Cardiac muscle cell (in vitro differentiated cells and primary cell): ENCODE measurements around the gene PTCSC3. TPM values are rescaled to one million over a fixed set of nuclear protein-coding genes. Genes with fewer than 3 reads are reported as not detected.

ENCODE experiments used
- DNase-seq, 2 donors: peaks; one replicate each; pipeline versions ENCODE4 v3.0.0 to v3.0.0-alpha.2; 2010 to 2017; ENCODE audit warnings: low read depth in 1 of 2, low spot score in 1 of 2
- H3K27ac ChIP-seq: fragments of 200-600 bp; sonication (generic); 2 replicates; pipeline ENCODE4 v1.5.1; 2016
- H3K27me3 ChIP-seq: fragments of 200-600 bp; sonication (generic); 2 replicates; pipeline ENCODE4 v1.6.0; 2016; ENCODE audit warnings: control low read depth
- H3K36me3 ChIP-seq: fragments of 200-600 bp; sonication (generic); 2 replicates; pipeline ENCODE4 v1.5.1; 2016; ENCODE audit warnings: control low read depth
- H3K4me1 ChIP-seq: fragments of 200-600 bp; sonication (generic); 2 replicates; pipeline ENCODE4 v1.8.1; 2017; ENCODE audit warnings: low read depth, mild to moderate bottlenecking, mixed run types
- H3K4me3 ChIP-seq: fragments of 200-600 bp; sonication (generic); 2 replicates; pipeline ENCODE4 v1.5.1; 2016; ENCODE audit warnings: mild to moderate bottlenecking
- H3K9me3 ChIP-seq: fragments of 200-600 bp; sonication (generic); 2 replicates; pipeline ENCODE4 v1.5.1; 2017; ENCODE audit warnings: low read depth, mild to moderate bottlenecking, control low read depth
- CTCF ChIP-seq: IDR thresholded peaks from 2 replicates; pipeline ENCODE4 v1.5.1; 2012; ENCODE audit warnings: low read depth, mild to moderate bottlenecking, low read length
- polyA plus RNA-seq: library from polyadenylated mRNA; unstranded; fragments of >200 nt; fragmentation: Nextera tagmentation; extraction: Ambion mirVana; gene quantifications from 2 replicates; pipeline ENCODE4 v1.2.1, GENCODE V29; 2016
- total RNA-seq: library from RNA; depleted of rRNA; stranded (reverse); fragments of >200 nt; gene quantifications from 2 replicates; pipeline ENCODE4 v1.2.3, GENCODE V29; 2016

PTCSC3 gene
- total and polyA plus RNA-seq, 2 experiments from 2014 or later: not detected

- no peak overlapping the region for H3K27ac ChIP-seq
- H3K4me3 ChIP-seq: no peak overlapping the region
- H3K27me3 ChIP-seq: peaks cover 30% of the 10 kb centered on the region
- H3K4me1 ChIP-seq: no peaks in the 10 kb centered on the region
- no peaks in the 10 kb centered on the region for H3K36me3 ChIP-seq
- no peak for DNase-seq
- H3K9me3 ChIP-seq: no peaks in the 10 kb centered on the region
- no peak for TF ChIP-seq CTCF
Measured at GRCh38 chr14:36214476-36215216, 38.1 kb upstream of the PTCSC3 start.

- DNase-seq: no peak
- Histone ChIP-seq H3K9me3 (no peaks in the 10 kb centered on the region), H3K4me3 (no peak overlapping the region), H3K4me1 (no peaks in the 10 kb centered on the region), H3K36me3 (no peaks in the 10 kb centered on the region), H3K27me3 (peaks cover 30% of the 10 kb centered on the region), H3K27ac (no peak overlapping the region)
- TF ChIP-seq CTCF: no peak
Measured at GRCh38 chr14:36212987-36213386, 36.5 kb upstream of the PTCSC3 start.

GRCh38 chr14:36212577-36212976 is 36.1 kb upstream of the PTCSC3 start:
- no peak for DNase-seq
- no peaks in the 10 kb centered on the region for H3K36me3 ChIP-seq
- H3K4me3 ChIP-seq: no peak overlapping the region
- peaks cover 27% of the 10 kb centered on the region for H3K27me3 ChIP-seq
- H3K9me3 ChIP-seq: no peaks in the 10 kb centered on the region
- H3K27ac ChIP-seq: no peak overlapping the region
- no peaks in the 10 kb centered on the region for H3K4me1 ChIP-seq
- no peak for TF ChIP-seq CTCF

GRCh38 chr14:36208690-36209278 is 32.3 kb upstream of the PTCSC3 start:
- Histone ChIP-seq H3K27ac (no peak overlapping the region), H3K9me3 (no peaks in the 10 kb centered on the region), H3K4me3 (no peak overlapping the region), H3K4me1 (peaks cover 6% of the 10 kb centered on the region), H3K36me3 (no peaks in the 10 kb centered on the region), H3K27me3 (peaks cover 8% of the 10 kb centered on the region)
- no peak for TF ChIP-seq CTCF
- DNase-seq: no peak

GRCh38 chr14:36207500-36207899 is 31.0 kb upstream of the PTCSC3 start:
- Histone ChIP-seq H3K4me3 (no peak overlapping the region), H3K36me3 (no peaks in the 10 kb centered on the region), H3K27me3 (peaks cover 6% of the 10 kb centered on the region), H3K9me3 (no peaks in the 10 kb centered on the region), H3K27ac (no peak overlapping the region), H3K4me1 (peaks cover 6% of the 10 kb centered on the region)
- DNase-seq: peak; percentile 4 to 5
- TF ChIP-seq CTCF: peak; percentile 21
